GM19035 (cell line): ENCODE data around the gene STARD3.

Experiments
- ATAC-seq: cut with Tn5 transposase; IDR thresholded peaks from one replicate; pipeline ENCODE4 v1.9.1; 2021; ENCODE audit not compliant: unreplicated experiment

Gene STARD3

GRCh38 chr17:39658346-39658745 lies 21.4 kb downstream of the STARD3 start:
- no peak for ATAC-seq

- ATAC-seq: no peak
These were observed 21.8 kb downstream of the STARD3 start for GRCh38 chr17:39658760-39659159.

- no peak for ATAC-seq
These were observed 22.5 kb downstream of the STARD3 start for GRCh38 chr17:39659279-39660010.

GRCh38 chr17:39660011-39660360 lies 23.0 kb downstream of the STARD3 start:
- ATAC-seq: no peak

- no peak for ATAC-seq
These were observed 23.7 kb downstream of the STARD3 start for GRCh38 chr17:39660397-39661385.

- no peak for ATAC-seq
These were observed 25.0 kb downstream of the STARD3 start for GRCh38 chr17:39661744-39662541.

- no peak for ATAC-seq
These were observed 25.8 kb downstream of the STARD3 start for GRCh38 chr17:39662551-39663339.

- no peak for ATAC-seq
These were observed 26.4 kb downstream of the STARD3 start for GRCh38 chr17:39663340-39663687.

GRCh38 chr17:39663688-39664580 lies 27.0 kb downstream of the STARD3 start:
- ATAC-seq: no peak

GRCh38 chr17:39664581-39665561 lies 27.9 kb downstream of the STARD3 start, which contains the start of gene TCAP:
TSS of gene TCAP (plus strand) at chr17:39665349. CDS start at chr17:39665360, 11 bp downstream.
- ATAC-seq: no peak

- ATAC-seq: no peak
These were observed 28.8 kb downstream of the STARD3 start for GRCh38 chr17:39665642-39666224.

GRCh38 chr17:39666231-39666600 lies 29.3 kb downstream of the STARD3 start:
- ATAC-seq: no peak

GRCh38 chr17:39666601-39667261 lies 29.8 kb downstream of the STARD3 start:
- ATAC-seq: no peak

- no peak for ATAC-seq
These were observed 30.5 kb downstream of the STARD3 start for GRCh38 chr17:39667262-39667944.

GRCh38 chr17:39667945-39668924 lies 31.3 kb downstream of the STARD3 start, which contains the start of gene PNMT:
TSS of gene PNMT (plus strand) at chr17:39668453. CDS start at chr17:39668476, 23 bp downstream.
- ATAC-seq: no peak
